Astrocyte of the hippocampus (primary cell): ENCODE results near the gene LRRC8B.
A peak's percentile ranks its signal among the peaks of the same experiment; 100 is the strongest.
"Not testable (repeated sequence)": the region's sequence is repeated elsewhere in the genome, so short reads cannot be mapped to it uniquely, and the experiment has no call there.

ENCODE experiments used
- DNase-seq: peaks from one replicate; pipeline ENCODE4 v3.0.0; 2011; ENCODE audit warnings: low read depth, low spot score

The LRRC8B gene

DNA sequence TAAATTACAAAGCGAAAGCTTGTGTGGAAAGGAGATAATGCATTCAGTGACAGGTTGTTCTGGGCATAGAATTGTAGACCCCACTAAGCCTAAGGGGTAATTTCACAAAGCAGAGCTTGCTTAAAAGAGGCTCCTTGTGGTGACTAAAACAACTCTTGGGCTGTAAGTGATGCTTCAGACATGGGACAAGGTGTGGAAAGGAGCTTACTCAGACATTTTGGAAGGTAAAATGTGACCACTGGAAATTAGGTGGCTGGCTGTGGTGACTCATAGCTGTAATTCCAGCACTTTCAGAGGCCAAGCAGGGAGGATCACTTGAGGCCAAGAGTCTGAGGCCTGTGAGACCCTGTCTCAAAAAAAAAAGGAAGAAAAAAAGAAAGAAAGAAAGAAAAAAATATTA is 57.2 kb downstream of the LRRC8B start:
- DNase-seq = no peak

DNA sequence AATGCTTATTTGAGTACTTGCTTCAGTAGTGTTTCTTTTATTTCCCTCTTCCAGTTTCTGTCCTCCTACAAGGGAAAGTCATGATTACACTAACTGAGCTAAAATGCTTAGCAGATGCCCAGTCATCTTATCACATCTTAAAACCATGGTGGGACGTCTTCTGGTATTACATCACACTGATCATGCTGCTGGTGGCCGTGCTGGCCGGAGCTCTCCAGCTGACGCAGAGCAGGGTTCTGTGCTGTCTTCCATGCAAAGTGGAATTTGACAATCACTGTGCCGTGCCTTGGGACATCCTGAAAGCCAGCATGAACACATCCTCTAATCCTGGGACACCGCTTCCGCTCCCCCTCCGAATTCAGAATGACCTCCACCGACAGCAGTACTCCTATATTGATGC is 57.9 kb downstream of the LRRC8B start:
- DNase-seq = no peak

DNA sequence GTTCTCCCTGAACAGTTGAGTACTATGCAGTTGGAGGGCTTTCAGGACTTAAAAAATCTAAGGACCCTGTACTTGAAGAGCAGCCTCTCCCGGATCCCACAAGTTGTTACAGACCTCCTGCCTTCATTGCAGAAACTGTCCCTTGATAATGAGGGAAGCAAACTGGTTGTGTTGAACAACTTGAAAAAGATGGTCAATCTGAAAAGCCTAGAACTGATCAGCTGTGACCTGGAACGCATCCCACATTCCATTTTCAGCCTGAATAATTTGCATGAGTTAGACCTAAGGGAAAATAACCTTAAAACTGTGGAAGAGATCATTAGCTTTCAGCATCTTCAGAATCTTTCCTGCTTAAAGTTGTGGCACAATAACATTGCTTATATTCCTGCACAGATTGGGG is 59.6 kb downstream of the LRRC8B start:
- DNase-seq = no peak

DNA sequence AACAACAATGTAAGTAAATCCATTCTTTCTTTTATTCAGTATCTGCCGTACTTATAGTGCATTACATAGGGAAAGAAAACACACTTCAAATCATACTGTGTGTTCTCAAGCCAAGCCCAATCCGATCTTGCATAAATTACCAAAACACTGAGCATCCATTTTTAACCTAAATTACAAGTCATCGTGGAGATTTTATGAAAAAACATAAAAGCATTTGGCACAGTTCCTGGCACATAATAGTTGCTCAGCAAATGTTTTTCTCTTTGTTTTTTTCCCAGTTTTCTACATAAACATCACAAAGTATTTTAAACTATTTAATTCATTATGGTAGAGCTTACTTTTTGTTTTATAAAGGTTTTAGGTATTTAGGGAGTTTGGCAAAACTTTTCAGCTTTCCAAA is 60.2 kb downstream of the LRRC8B start:
- no peak for DNase-seq

DNA sequence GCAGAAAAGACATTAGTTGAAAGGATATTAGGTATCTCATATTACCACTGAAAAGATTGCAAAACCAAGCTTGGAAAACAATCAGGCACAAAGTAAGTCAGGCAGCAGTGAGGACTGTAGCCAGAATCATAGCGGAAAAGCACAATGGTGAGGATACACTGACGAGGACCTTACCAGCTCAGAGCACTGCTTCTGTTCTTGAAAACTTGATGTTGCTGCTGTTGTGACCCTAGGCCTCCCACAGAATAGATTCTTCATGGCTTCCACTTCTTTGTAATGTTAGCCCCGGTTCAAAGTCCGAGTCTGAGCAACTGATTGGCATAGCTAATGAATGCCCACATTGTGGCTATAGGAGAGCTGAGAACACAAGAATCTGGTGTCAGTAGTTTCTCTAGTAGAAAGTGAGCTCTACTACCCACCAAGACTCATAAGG is 63.1 kb downstream of the LRRC8B start:
- no peak for DNase-seq

DNA sequence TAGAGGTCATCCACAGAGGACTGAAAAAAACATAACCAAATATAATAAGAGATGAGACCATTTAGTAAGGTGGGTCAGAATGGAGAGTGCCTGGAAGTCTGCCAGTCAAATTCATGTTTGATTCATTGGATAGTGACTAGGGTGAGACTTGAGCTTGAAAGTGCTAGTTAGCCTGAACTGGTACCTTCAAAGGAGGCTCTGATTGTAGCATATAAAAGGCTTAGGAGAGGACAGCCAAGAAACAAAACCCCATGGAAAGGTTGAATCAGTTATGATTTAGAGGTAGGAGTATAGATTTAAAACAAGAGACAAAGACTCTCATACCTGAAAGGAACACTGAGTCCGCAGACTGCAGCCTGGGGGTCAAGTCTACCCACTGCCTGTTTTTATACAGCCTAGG is 63.9 kb downstream of the LRRC8B start:
- no peak for DNase-seq

DNA sequence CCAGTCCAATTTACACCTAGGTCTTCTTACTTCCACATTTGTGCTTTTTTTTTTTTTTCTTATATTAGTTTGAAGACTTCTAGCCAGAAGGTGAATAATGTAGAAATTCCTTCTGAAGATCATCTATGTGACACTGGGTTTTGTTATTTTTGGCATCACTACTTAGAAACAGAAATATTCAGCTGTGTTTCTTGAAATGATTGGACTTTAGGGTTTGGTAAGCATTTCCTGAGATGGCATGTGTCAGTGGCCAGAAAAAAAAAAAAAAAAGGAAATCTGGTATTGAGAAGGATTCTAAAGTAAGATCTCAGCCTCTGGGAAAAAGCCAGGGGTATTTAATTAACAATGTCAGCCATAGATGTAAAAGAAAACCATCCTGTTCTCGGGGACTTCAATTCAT is 64.9 kb downstream of the LRRC8B start:
- DNase-seq = peak; percentile 33

DNA sequence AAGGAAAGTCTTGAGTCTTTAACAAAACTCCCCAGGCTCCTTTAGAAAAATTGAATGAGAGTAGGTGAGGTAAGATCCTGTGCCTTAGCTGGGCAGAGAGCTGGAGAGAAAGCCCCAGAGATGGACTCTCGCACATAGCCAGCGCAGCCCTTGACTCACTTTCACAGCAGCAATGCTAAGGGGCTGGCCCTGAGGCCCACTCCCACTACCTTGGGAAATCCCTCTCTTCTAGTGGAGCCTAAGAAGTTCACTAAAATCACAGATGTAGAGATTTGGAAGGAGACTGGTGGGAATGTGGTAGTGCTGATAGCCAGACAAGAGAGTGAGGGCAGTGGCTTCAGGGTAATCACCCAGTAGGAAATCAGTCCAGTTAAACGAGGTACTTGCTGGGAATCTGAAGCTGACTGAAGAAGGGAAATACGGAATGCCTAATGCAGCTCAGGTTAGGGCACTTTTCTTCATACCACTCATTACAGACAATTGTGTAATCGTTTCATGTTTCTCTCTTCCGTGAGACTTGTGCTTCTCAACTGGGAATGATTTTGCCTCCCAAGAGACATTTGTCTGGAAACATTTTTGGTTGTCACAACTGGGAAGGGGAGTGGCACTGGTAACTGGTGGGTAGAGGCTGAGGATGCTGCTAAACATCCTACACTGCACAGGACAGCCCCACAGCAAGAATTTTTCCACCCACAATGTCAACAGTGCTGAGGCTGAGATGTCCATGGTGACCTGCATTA is 65.9 kb downstream of the LRRC8B start:
- no peak for DNase-seq

DNA sequence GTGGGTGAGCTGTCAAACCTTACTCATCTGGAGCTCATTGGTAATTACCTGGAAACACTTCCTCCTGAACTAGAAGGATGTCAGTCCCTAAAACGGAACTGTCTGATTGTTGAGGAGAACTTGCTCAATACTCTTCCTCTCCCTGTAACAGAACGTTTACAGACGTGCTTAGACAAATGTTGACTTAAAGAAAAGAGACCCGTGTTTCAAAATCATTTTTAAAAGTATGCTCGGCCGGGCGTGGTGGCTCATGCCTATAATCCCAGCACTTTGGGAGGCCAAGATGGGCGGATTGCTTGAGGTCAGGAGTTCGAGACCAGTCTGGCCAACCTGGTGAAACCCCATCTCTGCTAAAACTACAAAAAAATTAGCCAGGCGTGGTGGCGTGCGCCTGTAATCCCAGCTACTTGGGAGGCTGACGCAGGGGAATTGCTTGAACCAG is 68.3 kb downstream of the LRRC8B start:
- DNase-seq = not testable (repeated sequence)

DNA sequence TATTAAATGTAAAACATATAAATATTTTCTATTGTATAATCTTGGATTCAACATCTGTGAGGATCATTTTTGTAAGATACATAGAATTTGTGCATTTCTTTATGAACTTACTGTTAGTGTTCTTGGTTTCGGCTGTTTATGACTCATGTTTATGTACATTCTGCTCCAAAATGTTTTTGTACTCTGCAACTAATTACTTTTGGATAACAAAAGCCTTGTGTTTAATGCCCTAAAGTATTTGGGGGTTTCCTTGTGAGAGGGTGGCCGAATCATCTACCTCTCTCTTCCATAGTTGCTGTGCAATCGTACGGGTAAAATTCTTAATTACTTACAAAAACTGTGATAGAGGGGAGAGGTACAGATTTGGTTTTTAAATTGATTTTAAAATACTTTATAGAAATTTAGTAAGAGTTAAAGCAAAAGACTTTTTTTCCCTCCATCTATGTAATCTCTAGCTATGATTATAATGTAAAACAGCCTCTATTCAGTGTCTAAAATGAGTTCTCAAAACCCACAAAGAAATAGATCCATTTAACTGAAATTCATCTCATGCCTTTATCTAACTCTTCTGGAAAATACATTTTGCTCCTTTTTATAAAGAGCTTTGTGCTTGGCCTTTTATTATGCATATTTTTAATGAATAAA is 69.6 kb downstream of the LRRC8B start:
- DNase-seq = no peak

DNA sequence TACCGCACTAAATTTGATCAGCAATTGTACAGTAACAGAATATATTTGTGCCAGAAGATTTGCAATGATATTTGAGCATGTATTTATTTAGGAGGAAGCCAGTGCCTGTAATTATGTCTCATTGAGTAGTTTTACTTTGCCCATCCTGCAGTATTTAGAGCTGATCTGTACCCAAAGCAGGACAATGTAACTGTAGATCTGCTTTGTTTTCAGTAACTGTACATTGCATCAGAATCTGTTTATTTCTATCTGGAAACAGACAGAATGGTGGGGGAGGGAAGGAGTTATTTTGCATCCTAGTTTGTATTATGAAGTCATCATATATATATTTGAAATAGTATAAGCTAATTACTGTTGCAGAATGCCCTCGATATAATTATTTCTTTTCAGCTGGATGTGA is 72.1 kb downstream of the LRRC8B start:
- DNase-seq = no peak

DNA sequence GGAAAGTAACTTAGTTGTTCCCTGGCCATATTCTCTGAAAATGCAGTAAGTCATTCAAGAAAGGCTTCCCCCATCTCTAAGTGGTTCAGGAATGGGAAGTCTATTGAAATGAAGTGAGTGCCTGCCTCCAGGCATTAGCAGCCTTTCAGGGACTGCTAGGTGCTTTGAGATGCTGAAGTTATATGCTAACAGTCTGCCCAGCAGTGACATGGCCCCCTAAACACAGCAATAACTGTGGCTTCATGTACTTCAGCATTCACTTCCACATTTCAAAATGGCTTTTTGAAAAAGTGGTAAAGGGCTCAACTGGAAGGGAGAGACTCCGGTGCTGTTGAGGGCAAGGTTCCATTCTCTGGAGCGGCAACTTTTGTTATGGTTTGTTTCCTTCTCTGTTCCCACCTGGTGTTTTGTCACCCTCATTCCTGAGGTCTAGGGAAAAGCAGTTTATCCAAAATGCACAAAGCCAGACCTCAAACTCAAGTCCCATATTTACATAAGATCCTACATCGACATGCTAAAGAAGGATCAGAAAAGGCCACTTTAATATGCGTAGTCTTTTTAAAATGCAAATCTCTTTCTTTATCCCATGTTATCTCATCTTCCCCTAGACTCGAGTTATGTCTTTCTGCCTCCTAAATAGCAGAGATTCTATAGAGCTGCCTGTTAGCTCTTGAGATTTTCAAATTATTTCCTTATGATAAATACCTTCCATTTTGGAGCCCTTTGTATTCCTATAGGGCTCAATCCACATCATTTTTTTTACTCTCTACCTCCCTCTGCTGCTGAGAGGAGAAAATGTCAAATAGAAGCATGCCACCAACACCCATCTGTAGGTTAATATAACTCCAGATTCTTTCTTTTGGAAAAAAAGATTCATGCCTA is 74.1 kb downstream of the LRRC8B start:
- DNase-seq = peak; percentile 64

DNA sequence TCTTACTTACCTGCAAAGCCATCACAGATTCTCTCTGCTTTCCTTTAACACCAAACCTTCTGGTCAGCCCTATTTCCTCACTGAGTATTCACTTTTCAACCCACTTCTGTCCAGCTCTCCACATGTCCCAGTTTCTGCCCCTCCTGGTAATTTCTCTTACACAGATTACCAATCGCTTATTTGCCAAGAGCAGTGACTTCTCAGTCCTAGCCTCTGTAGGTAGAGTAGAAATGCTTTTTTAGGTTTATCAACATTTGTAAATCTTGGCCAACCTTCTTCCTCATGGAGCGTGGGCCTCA is 74.7 kb downstream of the LRRC8B start:
- no peak for DNase-seq

DNA sequence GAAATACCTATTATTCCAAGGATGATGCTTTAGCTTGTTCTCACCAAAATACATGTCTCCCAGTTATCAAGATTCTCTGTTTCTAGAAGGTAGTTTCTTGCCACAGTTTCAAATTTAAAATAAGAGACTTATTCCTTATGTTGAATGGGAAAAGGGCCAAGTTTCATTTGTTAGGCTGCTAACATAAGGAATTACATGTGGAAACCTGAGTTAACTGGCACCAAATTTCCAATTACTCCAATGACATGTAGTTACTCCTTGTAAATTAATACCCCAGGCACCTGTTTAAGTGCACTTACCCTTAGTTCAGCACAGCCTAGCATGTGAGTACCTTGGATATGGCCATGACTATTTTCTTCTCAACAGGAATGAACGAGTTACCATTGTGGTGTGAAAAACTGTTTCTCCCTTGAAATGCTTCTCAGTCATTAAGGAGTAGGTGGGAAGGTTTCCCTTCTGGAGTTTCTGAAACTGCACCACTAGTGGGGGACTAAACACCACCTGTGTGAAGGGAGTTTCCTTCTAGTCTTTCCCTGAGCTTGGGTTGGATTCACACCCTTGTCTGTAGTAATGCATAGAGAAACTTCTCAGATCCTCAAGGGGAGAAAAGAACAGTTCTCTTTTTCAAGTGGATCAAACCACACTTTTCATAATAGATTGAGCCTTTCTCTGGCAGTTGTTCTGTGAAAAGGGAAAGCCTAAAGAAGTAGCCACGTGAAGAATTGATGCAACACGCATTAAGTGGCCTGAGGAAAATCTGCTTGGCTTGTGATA is 76.0 kb downstream of the LRRC8B start:
- no peak for DNase-seq

DNA sequence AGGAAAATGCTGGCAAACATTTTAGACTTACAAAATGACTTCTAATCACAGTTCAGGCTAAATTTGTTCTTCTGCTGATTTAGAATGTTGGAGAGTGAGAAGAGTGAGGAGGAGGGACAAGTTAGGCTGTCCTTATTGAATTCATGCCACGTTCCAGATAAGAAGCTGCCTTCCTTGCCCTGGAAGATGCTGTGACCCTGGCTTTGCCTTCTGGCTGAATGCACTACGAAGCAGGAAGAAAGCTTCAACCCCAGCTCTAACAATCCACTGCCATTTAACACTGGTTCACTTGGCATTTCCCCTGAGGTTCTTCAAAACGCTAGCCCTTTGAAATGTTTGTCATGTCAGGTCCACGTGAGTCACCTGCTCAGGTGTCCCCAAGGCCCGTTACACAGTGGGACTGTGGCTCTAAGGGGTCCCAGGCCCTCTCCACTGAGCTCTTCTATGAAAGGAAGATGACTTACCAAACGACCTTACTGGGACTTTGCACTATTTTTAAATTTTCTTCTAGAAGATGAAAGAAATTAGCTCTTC is 78.3 kb downstream of the LRRC8B start:
- no peak for DNase-seq

DNA sequence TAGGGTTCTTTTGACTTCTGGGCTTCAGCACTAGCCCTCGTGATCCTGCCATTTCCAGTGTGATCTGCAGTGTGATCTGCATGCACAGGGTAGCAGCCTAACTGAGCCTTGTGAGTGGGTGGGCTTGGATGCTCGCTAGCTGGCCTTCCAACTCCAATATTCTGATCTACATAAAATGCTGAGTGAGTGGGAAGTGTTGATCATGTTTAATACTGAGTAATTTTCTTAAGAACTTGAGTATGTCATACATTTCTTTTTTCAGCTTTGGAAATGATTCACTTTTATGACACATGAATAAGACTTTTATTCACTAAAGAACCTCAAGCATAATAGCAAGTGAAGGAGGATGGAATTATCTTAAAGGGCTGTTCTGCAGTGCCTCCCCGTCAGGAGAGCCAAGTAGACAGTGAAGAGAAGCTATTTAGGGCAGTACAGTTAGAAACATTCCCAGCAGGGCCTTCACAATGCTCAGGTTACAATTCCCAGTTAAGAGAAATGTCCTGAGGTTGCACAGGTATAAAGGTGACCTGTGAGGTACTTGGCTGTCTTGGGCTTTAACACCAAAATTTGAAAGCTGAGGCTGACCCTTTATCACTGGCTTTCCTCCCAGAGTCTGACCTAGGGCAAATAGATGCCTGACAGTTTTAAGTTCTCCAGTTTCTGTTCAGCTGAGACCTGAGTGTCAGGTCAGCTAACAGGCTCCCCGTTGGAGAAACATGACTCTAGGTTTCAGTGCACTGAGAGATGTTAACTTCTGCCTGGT is 79.2 kb downstream of the LRRC8B start:
- DNase-seq = no peak

DNA sequence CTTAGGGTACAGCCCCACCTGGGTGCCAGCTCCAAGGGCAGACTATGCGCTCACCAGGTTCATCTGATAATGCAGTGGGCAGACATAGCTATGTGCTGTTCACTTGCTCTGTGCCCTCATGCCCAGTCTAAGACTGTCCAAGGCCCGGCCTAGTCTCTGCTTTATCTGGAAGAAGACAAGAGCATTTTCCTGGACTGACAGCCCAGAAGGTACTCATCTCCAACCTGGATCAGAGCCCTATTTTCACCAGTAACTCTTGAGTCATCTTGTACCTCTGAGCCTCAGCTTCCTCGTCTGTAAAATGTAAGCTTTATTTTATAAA is 79.7 kb downstream of the LRRC8B start:
- no peak for DNase-seq

DNA sequence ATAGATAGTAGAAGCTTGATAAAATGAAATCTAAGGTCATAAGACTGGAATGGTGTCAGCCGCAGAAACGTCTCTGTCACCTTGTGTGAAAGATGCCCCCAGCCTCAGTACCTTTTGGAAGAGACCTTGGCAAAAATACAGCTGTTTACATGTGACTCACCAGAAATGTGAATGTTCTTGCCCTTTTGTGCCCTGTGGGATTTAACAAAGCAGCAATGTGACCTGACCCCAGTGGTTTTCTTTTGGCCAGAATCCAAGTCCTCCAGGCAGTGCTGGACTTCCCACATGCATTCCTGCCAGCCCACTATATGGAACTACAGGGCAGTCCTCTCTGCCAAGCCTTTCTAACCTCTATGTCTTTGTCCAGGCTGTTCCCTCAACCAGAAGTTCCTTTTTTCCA is 81.1 kb downstream of the LRRC8B start:
- DNase-seq = peak; percentile 87

DNA sequence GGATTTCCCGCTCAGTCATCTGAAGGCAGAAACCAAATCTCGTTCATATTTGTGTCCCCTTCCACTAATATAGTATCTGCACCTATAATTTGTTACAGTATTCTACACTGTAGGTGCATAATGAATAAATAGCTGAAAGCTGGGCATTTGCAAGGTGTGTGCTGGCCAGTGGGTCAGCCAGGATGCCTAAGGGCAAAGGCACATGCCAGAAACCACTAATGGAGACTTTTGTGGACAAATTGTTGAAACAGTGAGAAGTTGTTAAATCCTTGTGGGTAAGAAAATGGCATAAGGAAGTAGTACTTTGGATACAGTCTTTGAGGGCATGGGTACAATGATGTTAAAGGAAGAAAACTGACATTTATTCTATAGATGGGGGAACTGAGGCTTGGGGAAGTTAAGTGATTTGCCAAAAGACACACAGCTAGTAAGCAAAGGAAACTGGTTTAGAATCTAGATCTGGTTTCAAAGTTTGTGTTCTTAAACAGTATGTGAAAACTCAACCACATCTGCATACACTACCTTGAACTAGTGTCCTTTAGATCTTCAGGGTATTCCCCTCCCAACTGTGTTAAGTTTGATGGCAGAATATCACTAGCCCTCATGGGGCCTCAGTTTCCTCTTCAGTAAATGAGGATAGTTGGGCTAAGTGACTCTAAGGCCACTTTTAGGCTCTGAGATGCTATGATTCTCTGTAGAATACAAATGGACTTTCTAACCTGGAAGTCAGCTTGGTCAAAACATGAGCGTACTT is 81.8 kb downstream of the LRRC8B start:
- no peak for DNase-seq

DNA sequence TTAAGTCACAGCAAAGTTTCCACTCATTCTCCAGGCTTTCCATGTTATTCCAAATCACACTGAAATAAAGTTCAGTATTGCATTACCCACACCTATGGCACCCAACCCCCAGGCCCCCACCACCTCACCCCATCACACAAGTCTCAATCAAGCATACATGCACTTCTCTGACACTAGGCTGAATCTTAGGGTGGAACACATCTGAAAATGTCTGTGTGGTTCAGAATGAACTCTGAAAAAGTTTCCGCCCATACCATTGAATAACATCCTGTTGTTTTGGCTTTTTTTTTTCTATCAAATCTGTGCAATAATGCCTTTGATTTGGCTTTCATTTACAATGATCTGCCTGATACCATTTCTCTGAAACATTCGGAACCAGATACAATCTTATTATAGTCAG is 82.5 kb downstream of the LRRC8B start:
- no peak for DNase-seq
